NOMO-1 treated with dmso at 0.1 percent for 144 hours (cell line): ENCODE results near the gene TRIM44.
"Not testable (repeated sequence)": the region's sequence is repeated elsewhere in the genome, so short reads cannot be mapped to it uniquely, and the experiment has no call there.

Experiments used
- DNase-seq: peaks from one replicate; lab custom pipeline; 2025; ENCODE audit not compliant: unreplicated experiment; lab: John Stamatoyannopoulos, UW

TRIM44 gene

GRCh38 chr11:35750315-35750714 lies 87.7 kb downstream of the TRIM44 start:
- DNase-seq, result no peak

- DNase-seq, result no peak
These were observed 88.5 kb downstream of the TRIM44 start for GRCh38 chr11:35750981-35751663.

GRCh38 chr11:35751664-35752061 lies 89.1 kb downstream of the TRIM44 start:
- DNase-seq, result no peak

- DNase-seq, result no peak
These were observed 89.5 kb downstream of the TRIM44 start for GRCh38 chr11:35752115-35752514.

- DNase-seq, result not testable (repeated sequence)
These were observed 91.0 kb downstream of the TRIM44 start for GRCh38 chr11:35753573-35753972.

GRCh38 chr11:35759951-35760350 lies 97.4 kb downstream of the TRIM44 start:
- not testable (repeated sequence) for DNase-seq

- DNase-seq, result no peak
These were observed 99.3 kb downstream of the TRIM44 start for GRCh38 chr11:35761899-35762298.

GRCh38 chr11:35763301-35763700 lies 100.7 kb downstream of the TRIM44 start:
- no peak for DNase-seq

- no peak for DNase-seq
These were observed 101.2 kb downstream of the TRIM44 start for GRCh38 chr11:35763765-35764164.

GRCh38 chr11:35764417-35764816 lies 101.8 kb downstream of the TRIM44 start:
- no peak for DNase-seq

GRCh38 chr11:35765211-35765610 lies 102.6 kb downstream of the TRIM44 start:
- no peak for DNase-seq

GRCh38 chr11:35766651-35767050 lies 104.1 kb downstream of the TRIM44 start:
- DNase-seq, result no peak

GRCh38 chr11:35770425-35770824 lies 107.8 kb downstream of the TRIM44 start:
- not testable (repeated sequence) for DNase-seq

GRCh38 chr11:35771722-35772121 lies 109.1 kb downstream of the TRIM44 start:
- DNase-seq, result no peak

- not testable (repeated sequence) for DNase-seq
These were observed 114.7 kb downstream of the TRIM44 start for GRCh38 chr11:35777241-35777640.

GRCh38 chr11:35778943-35779342 lies 116.4 kb downstream of the TRIM44 start:
- not testable (repeated sequence) for DNase-seq

- DNase-seq, result no peak
These were observed 116.8 kb downstream of the TRIM44 start for GRCh38 chr11:35779409-35779808.

GRCh38 chr11:35780951-35781860 lies 118.6 kb downstream of the TRIM44 start:
- DNase-seq, result no peak

GRCh38 chr11:35781861-35782470 lies 119.4 kb downstream of the TRIM44 start:
- DNase-seq, result no peak

GRCh38 chr11:35783809-35784208 lies 121.2 kb downstream of the TRIM44 start:
- DNase-seq, result no peak

GRCh38 chr11:35784699-35785098 lies 122.1 kb downstream of the TRIM44 start:
- no peak for DNase-seq
